NCI-H187 (cell line): ENCODE results near the gene CHD9NB.
"Not testable (repeated sequence)": the region's sequence is repeated elsewhere in the genome, so short reads cannot be mapped to it uniquely, and the experiment has no call there.

ENCODE experiments used
- DNase-seq, 2 experiments: peaks; one replicate each; lab custom pipeline; 2025; lab: John Stamatoyannopoulos, UW

Gene CHD9NB

DNA sequence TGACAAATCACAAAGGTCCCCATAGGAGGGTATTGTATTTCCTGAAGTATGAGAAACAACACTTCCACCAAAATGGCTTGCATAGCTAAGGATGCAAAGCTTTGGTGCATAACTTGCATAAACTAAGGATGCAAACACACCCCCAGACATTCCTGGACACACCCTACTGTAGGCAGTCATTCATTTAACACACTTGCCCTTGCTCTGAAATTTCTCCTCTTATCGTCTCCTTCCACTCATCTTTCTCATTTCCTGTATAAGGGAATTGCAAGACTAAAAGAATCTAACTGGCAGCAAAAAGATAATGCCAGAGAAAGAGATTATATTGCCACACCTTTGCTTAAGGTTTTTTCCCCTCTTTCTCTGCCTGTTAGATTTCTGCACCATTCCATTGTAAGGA is 30.4 kb upstream of the CHD9NB start:
- no peak for DNase-seq

DNA sequence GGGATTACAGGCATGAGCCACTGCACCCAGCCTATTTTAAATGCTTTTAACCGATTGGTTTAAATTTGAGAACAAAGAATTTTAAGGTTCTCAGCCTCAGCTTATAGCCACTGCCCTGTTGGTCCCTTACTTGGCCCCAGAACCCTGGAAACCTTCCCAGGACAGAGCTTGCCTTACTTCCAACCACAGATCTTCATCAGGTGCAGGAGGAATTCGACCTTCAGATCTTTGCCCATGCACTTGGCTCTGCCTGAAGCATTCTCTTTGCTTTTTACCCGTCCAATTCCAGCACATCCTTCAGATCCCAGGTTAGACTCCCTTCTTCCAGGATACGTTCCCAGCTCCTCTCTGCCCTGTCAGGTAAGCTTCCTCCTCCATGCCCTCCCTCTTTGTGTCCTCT is 29.8 kb upstream of the CHD9NB start:
- DNase-seq, result no peak

DNA sequence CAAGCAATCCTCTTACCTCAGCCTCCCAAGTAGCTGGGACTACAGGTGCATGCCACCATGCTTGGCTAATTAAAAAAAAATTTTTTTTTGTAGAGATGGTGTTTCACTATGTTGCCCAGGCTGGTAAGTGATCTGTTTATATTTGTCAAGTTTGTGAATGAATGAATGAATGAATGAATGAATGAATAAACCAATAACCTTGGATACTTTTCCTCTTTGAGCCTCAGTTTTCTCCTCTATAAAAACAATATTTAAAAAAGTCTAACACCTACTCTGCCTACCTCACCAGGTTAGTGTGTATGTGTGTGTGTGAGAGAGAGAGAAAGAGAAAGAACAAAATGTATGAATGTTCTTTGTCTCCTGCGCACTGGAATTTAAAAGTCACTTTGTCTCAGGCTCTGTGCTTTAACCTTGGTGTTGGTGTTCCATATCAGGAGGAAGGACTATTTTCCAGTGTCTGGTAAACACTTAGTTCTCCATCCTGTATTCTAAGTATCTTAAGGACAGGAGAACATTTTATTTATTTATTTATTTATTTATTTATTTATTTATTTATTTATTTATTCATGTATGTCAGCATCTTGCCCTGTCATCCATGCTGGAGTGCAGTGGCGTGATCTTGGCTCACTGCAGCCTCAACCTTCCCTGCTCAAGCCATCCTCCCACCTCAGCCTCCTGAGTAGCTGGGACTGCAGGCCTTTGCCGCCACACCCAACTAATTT is 29.1 kb upstream of the CHD9NB start:
- DNase-seq, result no peak

DNA sequence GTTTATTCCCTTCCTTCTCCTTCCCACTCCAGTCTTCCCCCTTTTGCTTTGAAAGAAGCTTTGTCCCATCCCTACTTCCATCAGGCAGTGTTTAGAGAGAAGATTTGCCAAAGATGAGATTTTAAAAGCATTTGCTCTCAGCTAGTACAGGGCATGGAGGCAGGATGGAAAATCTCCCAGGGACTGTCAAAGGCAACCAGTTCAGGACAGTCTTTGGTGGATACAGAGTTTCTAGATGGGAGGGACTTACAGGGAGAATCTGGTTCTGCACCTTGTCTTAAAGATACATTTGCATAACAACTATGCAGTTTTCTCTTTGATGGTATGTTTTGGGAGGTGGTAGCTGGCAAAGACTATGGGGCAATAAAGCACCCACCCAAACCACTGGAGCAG is 28.3 kb upstream of the CHD9NB start:
- DNase-seq, result no peak

DNA sequence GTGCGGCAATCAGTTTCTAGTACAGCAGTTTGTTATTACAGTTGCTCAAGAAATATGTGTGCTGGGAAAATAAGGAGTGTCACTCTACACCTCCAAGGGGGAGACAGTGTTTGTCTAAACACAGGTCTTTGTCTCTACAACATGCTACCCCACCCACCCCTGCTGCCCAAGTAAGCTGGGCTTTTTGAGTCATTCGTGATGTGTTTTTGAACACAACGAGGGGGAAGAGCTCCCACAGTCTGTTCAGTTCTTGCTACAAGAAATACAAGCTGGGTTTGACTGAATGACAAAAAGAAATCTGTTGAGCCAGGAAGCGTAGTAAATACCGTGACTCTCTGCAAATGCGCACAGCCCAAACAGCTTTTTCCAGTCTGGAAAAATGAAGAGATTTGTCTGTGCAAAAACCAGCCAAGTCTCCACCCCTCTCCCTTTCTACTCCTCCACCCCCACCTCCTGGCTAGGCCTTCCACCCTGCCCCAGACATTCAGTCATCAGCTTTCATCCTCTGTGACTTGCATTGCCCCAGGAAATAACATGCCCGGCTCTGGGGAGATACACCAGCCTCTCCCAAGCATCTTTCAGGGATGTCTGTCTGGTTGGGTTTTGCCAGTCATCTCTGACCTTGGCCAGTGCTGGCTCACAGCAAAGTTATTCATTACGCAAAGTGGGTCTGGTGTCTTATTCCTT is 27.8 kb upstream of the CHD9NB start:
- DNase-seq, result no peak

DNA sequence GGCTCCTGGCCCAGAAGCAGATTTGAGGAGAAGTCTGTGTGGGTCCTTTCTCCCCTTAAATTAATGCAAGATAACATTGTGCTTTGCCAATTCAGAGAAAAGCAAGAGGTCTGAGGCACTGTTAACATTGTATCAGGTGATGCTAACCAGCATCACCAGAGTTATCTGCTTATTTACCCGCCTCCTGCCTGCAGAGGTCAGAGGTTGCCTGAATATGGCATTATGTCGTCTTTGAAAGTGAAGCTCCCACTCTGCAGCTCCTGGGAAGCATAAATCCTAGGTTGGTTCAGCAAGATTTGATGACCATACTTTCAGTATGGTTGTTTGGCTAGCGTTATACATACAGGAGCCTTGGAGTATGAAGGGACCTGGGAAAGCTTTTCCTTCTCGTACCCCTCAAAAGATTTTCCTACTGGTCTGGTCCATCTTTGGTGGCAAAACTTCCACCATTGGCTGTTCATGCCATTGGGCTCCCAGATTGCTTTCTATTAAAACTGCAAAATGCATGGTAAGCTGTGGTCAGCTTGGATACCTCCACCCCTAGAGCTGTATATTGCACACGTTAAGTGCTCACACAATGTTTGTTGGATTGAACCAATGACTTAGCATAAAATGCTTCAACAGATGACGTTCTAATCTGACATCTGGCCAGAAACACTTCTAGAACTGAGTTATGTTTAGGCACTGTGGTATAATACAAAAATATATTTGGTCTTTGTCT is 26.2 kb upstream of the CHD9NB start:
- DNase-seq, result no peak

DNA sequence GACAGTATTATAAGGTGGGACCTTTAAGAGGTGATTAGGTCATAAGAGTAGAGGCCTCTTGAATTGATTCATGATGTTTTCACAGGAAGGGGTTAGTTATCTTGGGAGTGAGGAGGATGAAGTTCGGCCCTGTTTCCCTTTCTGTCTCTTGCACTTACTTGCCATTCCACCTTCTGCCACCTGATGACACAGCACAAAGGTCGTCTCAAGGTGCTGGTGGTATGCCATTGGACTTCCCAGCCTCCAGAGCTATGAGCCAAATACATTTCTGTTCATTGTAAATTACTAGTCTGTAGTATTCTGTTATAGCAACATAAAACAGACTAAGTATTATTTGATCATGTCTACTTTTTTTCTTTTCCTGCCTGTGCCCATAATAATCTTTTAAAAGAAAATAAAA is 25.6 kb upstream of the CHD9NB start:
- no peak for DNase-seq

DNA sequence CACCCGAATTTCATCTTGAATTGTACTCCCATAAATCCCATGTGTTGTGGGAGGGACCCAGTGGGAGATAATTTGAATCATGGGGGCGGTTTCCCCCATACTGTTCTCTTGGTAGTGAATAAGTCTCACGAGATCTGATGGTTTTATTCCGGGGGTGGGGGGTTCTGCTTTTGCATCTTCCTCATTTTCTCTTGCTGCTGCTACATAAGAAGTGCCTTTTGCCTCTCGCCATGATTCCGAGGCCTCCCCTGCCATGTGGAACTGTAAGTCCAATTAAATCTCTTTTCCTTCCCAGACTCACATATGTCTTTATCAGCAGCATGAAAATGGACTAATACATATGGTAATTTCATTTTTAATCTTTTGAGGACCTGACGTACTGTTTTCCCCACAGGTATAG is 22.8 kb upstream of the CHD9NB start:
- not testable (repeated sequence) for DNase-seq

DNA sequence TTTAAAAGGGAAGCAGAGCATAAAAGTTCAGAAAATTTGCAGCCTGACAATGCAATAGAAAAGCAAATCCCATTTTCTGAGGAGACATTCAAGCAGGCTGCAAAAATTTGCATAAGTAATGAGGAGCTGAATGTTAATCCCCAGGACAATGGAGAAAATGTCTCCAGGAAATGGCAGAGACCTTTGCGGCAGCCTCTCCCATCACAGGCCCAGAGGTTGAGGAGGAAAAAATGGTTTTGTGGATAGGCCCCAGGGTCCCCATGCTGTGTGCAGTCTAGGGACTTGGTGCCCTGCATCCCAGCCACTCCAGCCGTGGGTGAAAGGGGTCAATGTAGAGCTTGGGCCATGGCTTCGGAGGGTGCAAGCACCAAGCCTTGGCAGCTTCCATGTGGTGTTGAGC is 21.6 kb upstream of the CHD9NB start:
- not testable (repeated sequence) for DNase-seq

DNA sequence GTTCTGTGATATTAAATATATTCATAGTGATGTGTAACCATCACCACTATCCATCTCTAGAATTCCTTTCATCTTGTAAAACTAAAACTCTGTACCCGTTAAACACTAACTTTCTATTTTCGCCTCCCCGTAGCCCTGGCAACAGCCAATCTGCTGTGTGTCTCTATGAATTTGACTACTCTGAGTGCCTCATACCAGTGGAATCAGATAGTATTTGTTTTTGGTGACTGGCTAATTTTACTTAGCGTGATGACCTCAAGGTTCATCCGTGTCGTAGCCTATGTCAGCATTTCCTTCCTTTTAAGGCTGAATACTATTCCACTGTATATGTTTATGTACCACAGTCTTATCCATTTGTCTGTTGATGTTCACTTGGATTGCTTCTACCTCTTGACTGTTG is 20.3 kb upstream of the CHD9NB start:
- DNase-seq, result no peak

DNA sequence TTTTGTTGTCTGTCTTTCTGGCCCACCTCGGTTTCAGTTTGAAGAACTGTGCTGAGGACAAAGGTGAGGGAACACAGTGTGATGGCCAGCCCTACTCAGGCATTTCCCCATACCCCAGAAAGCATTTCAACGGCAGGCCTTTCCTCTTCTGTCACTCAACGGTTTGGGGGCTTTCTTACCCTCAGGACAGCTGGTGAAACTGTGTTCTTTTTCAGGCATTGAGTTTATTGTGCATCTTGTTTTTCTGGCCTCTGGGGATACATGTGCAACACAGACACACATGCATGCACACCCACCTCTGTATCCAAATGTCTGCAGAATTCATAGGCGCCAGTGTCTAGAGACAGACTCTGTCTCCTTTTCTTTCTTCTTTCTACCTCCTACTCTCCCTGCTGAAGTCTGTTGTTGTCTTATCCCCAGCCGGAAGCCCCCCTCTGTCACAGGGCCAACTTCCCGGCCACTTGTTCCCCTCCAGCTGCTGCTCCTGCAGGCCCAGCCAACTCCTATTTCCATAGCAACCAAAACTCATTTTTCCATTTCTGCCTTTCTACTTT is 19.1 kb upstream of the CHD9NB start:
- no peak for DNase-seq

DNA sequence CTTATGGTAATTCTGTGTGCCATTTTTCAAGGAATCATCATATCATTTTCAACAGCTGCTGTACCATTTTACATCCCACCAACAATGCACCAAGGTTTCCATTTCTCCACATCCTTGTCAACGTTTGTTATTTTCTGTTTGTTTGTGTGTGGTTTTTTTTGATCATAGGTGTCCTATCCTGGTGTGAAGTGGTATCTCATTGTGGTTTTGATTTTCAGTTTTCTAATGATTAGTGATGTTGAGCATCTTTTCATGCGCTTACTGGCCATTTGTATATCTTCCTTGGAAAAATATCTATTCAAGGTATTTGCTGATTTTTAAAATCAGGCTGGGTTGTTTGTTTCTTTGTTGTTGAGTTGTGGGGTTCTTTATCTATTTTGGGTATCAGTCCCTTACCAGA is 17.1 kb upstream of the CHD9NB start:
- DNase-seq, result no peak

DNA sequence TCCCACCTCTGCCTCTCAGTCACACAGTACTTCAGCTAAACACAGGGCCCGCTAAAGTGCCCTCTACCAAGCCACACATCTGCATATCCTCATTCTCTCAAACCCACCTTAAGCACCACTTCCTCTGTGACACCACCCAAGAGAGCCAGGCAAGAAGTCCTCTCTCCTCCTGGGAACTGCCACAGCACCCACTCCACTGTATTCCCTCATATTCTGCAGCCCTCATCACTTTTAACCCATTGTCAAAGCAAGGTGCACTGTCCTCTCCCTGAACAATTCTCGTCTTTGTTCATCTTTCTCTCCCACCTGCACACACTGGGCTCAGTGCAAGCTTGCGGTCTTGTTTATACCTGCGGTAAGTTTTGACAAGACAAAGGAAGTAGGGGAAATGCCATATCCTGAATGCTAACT is 15.7 kb upstream of the CHD9NB start:
- no peak for DNase-seq

DNA sequence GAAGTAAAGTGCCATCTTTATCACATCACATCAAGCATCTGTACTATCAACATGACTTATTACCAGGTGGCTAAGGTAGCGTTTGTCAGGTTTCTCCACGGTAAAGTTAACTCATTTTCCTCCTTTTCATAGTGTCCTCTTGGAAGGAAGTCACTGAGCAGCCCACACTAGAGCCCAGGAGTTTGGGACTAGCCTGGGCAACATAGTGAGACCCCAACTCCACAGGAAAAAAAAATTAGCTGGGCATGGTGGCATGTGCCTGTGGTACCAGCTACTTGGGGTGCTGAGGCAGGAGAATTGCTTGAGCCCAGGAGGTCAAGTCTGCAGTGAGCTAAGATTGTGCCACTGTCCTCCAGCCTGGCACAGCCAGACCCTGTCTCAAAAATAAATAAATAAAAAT is 15.0 kb upstream of the CHD9NB start:
- DNase-seq, result no peak

DNA sequence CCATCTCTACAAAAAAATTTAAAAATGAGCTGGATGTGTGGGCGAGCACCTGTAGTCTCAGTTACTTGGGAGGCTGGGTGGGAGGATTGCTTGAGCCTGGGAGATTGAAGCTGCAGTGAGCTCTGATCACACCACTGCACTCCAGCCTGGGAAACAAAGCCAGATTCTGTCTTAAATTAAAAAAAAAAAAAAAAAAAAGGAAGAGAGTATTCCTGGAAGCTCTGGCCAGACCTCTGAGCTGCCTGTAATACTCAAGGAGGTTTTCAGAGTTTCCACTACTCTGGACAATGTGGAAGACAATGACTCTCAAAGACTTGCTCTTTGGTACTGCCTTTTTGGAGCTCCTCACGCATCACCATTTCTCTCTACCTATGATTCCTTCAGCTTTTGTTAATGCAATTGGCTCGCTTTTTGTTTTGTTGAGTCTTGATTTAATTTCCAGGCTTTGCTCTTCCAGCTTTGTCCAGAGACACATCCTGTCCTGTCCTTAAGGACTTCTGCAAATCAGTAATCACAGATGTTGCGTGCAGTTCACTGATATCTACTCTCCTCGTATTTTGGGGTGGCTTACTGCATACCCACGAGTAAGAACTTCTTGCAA is 12.9 kb upstream of the CHD9NB start:
- DNase-seq, result no peak

DNA sequence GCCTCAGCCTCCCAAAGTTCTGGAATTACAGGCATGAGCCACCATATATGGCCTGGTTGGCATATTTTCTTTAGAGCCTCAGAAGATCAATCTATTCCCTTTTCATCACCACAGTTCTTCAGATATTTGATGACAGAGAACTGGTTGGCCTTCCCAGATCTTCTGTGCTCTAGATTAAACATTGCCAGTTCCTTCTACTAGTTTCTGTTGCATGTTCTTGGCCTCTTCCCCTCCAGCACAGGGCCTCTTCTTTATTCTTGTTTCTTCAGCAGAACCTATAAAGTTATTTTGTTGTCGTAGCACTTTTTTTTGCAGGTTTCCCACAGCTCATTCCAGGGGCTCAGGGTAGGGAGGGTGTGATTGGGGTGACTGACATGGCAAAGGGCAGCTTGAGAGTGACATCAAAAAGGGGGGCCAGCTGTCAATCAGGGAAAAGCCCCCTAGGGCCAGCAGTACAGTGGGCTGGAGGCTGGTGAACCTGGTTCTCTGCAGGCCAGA is 11.4 kb upstream of the CHD9NB start:
- DNase-seq, result no peak

DNA sequence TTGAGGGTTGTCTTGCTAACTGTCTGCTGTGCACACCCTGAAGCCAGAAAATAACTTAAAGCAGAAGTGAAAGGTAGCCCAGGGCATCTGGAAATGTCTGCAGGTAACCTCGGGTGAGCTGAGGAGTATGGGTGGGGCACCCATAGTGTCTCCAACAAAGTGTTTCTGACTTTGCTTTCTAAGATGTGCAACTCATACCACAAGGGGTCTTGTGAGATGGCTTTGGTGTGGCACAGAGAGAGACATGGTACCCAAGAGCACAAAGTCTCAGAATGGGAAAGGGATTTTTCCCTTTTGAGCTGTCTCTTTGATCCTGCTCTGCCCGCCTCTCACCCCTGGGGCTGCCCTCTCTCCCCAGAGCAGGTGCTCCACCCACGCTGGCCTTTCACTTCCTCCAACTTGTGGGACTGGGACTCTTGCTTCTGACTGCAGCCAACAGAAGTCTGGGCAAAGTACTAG is 9.0 kb upstream of the CHD9NB start:
- no peak for DNase-seq

DNA sequence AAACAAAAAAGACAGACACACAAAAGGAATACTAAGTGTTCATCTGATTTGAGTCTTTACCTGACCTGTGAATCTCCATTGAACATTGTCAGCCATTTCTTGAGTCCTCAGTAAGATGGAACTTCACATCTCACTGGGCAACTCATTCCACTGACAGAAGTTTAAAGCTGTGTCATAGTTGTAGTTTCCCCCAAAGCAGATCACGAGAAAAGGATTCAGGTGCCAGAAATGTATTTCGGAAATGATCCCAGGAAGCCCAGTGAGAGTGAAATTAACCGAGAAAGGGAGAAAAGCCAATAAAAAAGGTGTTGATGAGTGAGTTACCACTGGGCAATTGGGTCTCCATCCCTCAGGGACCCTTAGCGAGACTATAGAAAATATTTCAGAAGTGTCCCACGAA is 8.6 kb upstream of the CHD9NB start:
- no peak for DNase-seq

DNA sequence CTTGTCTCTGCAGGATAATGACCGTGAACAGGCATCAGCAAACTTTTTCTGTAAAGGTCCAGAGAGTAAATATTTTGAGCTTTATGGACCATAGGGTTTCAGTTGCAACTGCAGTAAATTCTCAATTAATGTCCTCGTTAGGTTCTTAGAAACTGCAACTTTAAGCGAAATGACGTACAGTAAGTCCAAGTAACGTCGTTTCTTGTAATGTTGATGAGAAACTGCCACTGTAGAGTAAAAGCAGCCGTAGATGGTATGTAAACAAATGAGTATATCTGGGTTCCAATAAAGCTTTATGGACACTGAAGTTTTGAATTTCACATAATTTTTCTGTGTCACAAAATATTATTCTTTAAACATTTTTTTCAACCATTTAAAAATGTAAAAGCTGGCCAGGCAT is 7.0 kb upstream of the CHD9NB start:
- no peak for DNase-seq

DNA sequence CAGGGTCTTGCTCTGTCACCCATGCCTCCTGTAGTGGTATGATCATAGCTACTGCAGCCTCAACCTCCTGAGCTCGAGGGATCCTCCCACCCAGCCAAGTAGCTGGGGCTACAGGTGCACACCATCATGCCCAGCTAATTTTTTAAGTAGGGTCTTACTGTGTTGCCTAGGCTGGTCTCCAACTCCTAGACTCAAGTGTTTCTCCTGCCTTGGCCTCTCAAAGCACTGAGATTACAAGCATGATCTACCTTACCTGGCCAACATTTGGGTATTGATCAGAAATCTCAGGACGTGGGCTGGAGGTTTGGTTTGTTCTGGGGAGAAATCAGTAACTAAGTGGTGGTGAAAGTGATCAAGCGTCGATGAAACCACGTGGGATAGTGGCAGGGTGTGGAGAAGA is 6.2 kb upstream of the CHD9NB start:
- no peak for DNase-seq

DNA sequence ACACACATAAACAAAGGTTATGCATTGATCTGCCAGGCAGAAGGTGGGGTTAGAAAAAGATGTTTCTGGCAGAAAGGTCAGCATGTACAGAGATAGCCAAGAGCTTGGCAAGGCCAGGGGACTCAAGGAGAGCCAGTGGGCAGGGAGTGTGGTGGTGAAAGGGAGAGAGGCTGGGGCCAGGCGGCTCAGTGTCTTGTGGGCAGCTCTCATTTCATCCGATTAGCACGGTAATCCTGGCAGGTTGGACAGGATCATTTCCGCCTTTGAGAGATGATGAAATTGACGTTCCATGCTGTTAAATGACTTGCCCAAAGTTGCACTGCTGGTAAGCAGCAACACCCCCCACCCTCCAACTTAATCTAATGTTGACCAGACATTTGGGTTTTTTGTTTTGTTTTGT is 5.7 kb upstream of the CHD9NB start:
- no peak for DNase-seq

DNA sequence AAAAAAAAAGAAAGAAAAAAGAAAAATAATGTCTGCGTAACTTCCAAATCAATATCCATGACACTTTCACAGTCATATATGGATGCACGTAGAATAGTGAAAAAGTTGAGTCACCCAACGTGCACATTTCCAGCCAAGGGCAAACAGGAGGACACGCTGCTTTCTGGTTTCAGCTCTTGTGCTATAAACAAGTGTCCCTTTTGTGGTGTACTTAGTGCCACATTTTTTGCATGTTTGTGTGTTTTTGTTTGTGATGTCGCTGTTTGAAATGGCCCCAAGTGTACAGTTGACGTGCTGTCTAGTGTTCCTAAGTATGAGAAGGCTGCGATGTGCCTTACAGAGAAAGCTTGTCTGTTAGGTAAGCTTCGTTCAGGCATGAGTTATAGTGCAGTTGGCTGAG is 5.0 kb upstream of the CHD9NB start:
- DNase-seq, result no peak
